Measurements from ENCODE around the gene EYA2.
"Not testable (repeated sequence)": the region's sequence is repeated elsewhere in the genome, so short reads cannot be mapped to it uniquely, and the experiment has no call there.

Gene EYA2

DNA sequence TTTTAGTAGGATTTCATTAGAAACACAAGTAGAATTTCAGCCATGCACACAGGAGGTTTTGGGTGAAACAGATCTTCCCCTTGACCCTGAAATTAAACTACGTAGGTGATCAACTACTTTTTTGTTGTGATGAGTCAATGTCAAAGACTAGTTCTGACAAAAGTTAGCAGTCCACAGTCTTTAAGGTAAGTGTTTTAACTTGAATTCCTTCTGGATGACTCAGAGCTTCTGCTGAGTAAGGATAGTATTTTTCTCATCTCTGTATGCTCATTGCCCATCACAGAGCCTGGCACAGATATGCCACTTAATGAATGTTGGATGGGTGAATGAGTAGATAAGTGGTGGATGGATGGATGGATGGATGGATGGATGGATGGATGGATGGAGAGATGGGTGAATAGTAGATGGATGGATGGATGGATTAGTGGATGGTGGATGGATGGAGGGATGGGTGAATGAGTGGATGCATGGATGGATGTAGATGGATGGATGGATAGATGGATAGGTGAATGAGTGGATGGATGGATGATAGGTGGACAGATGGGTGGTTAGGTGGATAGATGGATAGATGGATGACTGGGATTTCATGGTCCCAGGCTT, 296.5 kb downstream of the EYA2 start:
- no peak for DNase-seq

DNA sequence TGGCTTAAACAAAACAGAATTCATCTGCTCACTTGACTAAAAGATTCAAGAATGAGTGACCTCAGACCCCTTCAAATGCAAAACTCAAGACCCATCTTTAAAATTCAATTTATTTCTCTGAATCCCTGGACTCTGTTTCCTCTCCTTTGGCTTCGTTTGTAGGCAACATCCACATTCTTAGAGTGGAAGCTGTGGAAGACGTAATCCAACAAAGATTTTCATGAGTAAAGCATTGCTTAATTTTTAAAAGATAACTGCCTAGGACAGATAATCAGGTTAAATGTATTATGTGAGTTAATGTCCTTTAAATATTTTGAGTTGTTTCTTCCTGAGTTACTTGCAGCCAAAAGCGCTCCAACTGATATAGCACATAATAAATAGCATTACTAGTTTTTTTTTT, 297.3 kb downstream of the EYA2 start:
- DNase-seq: no peak

DNA sequence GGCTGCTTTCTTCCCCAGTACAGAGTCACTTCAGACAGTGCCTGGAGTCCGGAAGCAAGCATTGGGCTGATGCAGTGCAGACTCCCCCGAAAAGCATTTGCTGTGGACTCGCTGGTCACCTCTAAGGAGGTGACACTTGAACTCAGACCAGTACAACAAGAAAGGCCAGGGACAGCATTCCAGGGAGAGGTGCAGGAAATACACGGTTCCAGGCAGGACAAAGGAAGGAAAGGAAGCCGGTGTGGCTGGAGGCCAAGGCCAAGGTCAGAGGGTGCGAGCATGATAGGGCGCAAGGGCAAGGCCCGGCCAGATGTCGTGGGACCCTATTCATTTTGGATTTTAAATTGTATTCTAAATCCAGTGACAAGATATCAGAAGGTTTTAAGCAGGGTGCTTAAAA, 300.9 kb downstream of the EYA2 start:
- DNase-seq: no peak

DNA sequence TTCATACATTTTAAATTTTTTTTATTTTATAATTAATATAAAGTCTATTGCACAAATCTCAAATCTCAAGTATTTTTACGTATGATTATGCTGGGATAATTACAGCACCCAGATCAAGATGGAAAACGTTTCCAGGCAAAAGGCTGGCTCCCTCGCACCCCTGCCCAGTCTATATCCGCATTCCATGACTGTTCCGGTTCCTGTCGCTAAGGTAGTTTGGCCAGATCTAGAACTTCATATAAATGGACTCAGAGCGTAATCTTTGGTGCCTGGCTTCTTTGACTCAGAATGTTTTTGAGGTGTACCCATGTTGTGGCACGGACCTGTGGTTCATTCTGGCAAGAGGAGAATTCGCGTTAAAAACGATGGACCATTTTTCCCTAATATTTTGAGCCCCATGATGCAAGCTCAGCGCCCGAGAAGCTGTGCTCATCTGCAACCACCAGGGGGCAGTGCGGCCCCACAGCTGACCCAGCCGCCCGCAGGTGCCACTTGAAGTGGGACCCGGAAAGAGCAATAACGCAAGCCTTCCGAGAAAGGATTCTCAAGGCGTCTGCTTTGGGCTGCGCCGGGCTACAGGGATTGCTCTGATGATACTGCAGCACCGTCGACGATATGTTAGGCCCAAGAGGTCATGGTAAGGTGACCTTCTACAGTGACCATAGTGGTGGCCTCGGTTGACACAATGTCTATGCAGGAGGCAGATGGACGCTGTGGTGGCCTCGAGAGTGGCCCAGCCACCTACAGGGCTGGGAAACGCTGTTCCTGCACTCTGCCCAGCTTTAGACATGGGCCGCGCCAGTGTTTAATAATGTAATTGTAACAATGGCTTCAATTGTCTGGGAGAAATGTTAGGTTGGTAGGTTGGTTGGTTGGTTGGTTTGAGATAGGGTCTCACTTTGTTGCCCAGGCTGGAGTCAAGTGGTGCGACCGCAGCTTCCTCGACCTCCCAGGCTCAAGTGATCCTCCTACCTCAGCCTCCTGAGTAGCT, 301.7 kb downstream of the EYA2 start:
- peak; percentile 90 for DNase-seq

DNA sequence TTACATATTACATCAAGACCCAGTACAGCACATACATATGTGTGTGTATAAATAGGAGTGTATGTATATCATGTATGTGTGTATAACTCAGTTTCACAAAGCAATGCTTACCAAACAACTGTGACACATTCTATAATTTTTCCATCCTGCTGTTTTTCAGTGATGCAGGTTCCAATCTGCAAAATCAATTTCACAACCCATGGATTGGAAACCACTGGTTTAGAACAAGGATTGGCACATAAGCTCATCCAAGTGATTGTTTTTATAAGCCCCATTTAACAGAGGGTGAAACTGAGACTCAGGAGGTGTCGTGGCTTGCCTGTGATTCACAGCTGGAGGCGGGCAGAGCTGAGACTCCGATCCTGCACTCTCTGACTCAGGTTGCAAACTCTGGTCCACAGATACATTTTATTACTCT, 303.6 kb downstream of the EYA2 start:
- no peak for DNase-seq

DNA sequence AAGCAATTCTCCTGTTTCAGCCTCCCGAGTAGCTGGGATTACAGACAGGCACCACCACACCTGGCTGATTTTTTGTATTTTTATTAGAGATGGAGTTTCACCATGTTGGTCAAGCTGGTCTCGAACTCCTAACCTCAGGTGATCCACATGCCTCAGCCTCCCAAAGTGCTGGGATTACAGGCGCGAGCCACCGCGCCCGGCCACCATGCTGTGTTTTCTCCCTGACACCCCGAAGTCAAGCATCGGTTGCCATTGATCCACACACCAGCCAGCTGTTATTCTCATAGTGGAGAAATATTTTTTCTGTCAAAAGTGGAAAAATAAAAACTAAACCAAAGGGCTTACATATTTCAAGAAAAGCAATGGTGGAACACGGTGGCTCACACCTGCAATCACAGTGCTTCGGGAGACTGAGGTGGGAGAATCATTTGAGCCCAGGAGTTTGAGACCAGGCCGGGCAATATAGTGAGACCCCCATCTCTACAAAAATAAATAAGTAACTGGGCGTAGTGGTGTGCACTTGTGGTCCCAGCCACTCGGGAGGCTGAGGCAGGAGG, 304.4 kb downstream of the EYA2 start:
- no peak for DNase-seq

DNA sequence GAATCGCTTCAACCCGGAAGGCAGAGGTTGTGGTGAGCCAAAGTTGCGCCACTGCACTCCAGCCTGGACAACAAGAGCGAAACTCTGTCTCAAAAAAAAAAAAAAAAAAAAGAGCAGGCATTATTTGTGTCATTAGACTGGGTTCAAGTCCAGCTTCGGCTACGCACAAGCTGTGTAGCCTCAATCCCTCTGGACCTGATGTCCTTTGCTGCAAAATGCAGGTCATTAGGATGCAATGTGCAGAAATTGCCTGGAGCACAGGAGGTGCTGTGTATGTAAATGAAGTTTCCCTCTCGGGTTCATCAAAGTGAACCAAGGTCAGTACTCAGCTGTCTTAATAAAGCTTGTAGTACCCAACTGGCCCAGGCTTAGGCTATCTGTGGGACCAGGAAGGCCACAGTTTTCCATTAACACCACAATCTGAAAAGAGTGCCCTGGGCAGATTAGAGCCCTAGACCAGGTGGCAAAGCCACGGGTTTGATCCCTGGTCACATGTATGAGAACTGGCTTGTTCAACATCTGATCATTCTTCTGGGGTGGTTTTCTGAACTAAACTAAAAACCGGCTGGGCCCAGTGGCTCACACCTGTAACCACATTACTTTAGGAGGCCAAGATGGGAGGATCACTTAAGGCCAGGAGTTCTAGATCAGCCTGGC, 306.6 kb downstream of the EYA2 start:
- peak; percentile 61 for DNase-seq

DNA sequence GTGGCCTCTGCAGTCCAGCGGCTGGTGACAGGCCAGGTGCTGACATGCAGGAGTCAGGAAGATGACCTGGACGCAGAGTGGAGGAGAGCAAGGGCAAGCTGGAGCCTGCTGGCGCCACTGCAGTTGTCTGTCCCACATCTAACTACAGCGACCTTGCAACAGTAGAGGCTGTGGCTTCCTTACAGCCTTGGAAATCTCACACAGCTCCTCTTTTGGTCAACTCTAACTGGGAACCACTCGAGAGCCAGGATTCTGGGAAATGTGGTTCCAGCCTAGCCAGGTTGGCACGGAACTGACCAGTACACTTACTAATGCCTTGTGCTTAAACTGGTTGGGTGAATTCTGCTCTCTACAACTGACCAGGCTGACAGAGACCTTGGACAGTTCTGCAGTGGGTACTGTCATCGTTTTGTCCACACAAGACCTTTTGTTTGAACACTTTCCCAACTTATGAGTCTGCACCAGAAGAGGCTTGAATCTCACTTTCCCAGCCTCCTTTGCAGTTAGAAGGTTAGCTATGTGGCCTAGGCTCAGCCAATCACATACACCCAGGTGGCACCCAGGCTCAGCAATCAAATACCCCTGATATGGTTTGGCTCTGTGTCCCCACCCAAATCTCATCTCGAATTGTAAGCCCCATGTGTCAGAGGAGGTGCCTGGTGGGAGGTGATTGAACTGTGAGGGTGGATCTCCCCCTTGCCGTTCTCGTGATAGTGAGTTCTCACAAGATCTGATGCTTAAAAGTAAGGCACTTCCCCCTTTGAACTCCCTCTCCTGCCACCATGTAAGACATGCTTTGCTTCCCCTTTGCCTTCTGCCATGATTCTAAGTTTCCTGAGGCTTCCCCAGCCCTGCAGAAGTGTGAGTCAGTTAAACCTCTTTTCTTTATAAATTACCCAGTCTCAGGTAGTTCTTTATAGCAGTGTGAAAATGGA, 308.4 kb downstream of the EYA2 start:
- DNase-seq: peak; percentile 39

DNA sequence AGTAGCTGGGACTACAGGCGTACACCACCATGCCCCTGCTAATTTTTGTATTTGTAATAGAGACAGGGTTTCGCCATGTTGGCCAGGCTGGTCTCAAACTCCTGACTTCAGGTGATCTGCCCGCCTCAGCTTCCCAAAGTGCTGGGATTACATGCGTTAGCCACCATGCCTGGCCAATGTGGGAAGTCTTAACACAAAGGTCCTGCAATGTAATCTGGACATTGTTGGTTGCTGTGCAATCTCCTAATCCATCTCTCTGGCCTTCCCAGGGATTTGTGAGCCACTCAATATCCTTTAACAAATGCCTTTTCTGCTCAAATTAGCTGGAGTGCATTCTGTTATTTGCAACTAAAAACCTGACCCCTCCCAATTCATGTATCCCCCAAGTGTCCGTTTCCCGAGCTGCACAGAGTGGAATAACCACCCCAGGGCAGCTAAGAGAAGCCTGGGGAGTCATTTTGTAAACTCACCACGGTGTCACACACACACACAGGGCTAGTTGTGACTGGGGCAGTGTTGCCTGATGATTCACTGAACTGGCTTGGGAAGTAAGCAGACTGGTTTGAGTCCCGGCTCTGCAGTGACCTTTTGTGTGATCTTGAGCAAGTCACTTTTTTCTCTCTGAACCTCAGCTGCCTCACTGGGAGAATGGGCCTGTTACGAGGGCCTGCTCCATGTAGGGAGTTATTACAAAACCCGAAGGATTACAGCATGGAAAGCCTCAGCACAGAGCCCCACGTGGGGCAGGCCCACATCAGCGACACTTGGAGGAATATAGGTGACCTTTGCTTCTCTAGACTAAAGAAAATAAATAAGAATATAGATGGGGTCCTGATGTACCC, 309.6 kb downstream of the EYA2 start:
- DNase-seq: no peak

DNA sequence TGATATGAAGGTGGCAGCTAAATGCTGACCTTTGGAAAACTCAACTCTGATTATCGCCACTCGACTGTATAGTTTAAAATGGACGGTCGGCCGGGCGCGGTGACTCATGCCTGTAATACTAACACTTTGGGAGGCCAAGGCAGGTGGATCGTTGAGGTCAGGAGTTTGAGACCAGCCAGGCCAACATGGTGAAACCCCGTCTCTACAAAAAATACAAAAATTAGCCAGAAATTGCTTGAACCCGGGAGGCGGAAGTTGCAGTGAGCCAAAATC, 310.1 kb downstream of the EYA2 start:
- not testable (repeated sequence) for DNase-seq

DNA sequence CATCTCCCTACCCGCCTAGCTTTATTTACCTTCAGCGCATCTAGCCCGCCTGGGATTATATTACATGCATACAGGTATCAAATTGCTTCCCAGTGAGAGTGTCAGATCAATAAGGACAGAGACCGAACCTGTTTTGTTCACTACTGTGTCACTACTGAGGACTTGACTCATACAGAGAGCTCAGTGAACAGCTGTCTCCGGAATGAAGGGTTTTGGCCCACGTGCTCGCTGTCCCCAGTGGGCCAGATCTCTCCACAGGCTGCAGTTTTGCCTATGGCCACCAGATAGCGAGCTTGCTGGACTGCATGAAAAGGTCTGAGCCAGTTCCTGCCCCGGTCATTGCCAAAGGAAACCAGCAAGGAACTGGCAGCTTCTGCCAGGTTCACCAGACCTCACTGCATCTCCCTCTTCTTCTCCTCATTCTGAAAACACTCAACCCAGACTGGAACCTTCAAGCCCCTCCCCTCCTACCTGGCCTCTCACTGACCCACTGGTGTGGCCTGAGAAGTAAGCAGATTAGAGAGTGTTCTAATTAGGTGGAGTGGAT, 311.0 kb downstream of the EYA2 start:
- DNase-seq: peak; percentile 73

DNA sequence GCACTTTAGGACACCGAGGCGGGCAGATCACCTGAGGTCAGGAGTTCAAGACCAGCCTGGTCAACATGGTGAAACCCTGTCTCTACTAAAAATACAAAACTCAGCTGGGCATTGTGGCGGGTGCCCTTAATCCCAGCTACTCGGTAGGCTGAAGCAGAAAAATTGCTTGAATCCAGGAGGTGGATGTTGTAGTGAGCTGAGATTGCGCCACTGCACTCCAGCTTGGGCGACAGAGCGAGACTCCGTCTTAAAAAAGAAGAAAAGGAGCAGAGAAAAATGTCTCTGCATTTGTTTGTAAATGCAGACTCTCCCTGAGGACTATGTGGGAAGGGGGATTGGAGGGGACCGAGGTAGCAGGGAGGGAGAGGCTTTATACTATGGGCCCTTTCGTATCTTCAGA, 311.9 kb downstream of the EYA2 start:
- DNase-seq: not testable (repeated sequence)

DNA sequence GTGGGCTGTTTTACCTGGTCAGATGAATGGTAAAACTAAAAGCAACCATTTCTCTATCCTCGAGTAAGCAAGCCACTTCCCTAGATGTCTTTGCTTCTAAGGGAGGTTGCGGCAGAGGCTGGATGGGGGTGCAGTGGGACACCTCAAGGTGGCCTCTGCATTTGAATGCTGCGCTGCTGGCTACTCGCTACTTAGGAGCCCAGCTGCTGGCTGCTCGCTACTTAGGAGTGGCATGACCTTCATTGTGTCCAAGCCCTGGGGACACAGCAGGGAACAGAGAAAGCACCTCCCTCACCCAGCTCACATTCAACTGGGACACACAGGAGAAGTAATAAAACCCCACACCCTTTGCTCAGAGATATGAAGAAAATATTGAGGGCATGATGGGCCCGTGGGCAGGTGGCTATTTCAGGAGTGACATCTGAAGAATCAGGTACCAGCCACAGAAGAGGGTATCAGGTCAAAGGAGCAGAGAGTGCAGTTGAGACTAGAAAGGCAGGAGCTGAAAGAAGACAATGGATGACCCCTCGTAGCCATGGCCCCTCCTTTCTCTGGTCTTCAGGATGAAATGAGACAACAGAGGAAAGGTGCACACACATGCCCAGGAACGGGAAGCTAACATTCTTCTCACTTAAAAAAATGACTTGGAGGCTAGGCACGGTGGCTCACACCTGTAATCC, 312.5 kb downstream of the EYA2 start:
- no peak for DNase-seq

DNA sequence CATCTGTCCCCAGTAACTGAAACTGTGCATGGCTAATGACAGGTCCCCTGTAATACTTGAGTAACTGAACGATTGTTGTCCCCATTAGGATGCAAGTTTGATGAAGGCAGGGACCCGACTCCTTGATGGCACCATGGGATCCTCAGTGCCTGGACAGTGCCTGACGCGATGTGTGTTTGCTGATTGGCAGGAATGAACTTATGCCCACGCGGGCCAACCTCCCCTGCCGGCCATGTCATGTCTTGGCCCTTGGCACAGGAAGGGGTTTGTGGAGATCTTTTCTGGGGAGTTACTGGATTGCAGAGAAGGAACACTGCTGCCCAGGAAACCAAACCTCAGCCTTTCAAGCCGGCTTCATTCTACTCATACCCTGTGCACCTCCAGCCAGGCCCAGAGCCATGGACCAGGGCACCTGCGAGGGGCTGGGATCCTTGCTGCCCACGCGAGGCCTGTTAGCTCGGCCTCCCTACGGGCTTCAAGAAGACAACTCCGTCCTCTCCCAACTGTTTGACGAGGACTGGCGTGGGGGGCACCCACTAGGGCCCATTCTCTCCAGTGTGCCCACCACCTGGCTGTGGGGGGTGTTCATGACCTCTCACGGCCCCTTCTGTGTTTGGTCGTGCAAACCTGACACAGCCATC, 314.0 kb downstream of the EYA2 start:
- no peak for DNase-seq

DNA sequence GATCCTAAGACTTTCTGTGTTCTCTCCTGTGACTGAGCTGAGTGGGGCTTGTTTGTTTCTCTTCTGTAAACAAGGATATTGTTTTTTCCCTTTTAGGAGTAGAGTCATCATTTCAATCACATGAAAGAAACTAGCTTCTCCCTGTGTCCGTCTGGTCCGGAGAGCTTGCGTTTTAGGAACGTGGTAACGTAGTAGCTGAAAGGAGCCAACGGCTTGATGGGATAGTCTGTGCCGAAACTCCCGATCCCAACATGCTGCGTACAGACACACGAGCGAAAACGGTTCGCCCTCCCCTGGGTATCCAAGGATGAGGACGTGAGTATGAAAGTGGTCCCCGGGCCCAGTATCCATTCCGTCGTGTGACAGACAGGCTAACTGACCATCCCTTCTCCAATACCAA, 315.3 kb downstream of the EYA2 start:
- DNase-seq: no peak

DNA sequence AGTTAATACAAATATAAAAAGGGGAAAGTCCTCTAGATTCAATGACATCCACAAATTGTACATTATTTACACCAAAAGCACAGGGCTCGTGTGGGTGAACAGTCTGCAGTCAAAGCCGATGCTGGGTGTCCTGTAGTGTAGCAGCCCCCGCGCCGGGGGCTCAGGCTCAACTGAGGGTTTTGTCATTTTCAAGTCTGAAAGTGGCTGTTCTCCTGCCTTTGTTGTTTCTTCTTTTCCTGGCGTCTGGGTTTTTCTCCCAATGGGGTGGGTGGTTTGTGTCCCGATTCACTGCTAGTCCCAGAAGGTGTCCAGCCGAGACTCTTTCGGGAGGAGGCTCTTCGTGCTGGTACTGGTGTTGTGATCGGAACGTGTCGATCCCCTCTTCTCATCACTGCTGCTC, 315.8 kb downstream of the EYA2 start:
- DNase-seq: no peak

DNA sequence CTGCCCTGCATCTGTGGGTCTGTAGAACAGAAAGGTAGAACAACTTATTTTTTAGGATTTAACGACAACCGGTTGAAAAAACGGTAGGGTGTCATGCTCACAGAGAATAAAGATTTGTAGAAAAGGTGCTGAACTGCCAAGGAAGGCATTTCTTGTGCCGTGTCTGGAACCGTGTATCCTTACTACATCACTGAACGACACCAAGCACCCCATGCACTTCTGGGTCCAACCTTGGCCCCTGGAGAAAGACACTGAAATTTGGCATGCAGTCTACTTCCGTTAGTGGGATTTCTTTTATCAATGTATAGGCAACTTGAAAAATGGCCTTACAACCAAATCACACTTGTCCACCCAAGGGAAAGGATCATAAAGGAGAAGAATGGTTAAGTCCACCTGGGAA, 316.4 kb downstream of the EYA2 start:
- no peak for DNase-seq

DNA sequence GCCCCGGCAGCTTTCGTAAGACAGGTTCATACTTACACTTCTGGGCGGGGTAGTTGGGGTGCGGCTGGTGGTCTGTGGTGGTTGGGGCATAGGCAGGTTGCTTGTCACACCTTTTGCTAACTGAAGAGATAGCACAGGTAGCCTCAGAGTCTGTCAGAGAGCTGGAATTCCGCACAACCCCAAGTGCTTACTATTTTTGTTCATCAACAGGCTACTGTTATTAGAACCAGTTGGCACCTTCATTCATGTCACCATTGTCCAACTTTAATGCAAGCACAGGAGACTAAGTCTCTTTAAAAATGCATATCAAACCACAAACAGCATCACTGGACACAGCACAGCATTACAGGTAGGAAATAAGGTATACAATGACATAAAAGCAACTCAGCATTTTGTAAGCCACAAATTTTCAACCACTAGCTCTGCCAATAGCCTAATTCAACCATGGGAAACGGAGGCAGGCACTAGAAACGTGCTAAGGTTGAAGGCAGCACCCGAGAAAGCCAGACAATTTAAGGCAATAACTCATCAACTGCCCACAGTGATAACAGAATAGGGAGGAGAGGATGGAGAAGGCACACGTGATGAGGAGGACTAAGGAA, 318.1 kb downstream of the EYA2 start:
- no peak for DNase-seq

DNA sequence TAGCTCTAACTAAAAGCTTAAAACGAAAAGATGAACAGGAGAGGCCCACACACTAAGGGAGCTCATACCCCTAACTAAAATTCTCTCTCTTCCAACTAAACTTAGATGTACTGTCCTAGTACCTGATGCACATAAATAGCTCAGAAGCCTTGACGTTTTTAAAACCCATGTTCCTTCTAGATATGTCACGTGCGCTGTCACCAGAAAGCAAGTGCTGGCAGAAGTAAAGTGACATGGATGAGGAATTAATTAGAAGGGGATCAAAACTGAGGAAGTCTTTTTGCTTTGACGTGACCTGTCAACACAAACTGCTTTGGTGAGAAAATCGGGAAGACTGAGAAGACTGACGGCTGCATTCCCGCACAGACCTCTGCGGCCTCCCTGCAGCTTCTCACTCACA, 319.3 kb downstream of the EYA2 start:
- no peak for DNase-seq
